Stimulated activated CD4-positive, alpha-beta T cell treated with anti-CD3 and anti-CD28 coated beads, Interleukin-12 subunit alpha, Interleukin-12 subunit beta, amount 100 ng/mL, for 48 hours (primary cell): ENCODE data around the gene CDC42SE1.

Experiments used
- DNase-seq, 3 donors: peaks; one replicate each; pipeline ENCODE4 v3.0.0-alpha.2; 2020; ENCODE audit warnings: low read depth in 2 of 3, low spot score in 1 of 3

Gene CDC42SE1

GRCh38 chr1:151054971-151055547 is 4.4 kb downstream of the CDC42SE1 start:
- no peak for DNase-seq

- DNase-seq: no peak
Measured at GRCh38 chr1:151051356-151052009, 7.9 kb downstream of the CDC42SE1 start.

GRCh38 chr1:151050051-151050688 is 9.3 kb downstream of the CDC42SE1 start:
- no peak for DNase-seq

GRCh38 chr1:151049458-151049857 is 10.0 kb downstream of the CDC42SE1 start:
- DNase-seq: no peak

- no peak for DNase-seq
Measured at GRCh38 chr1:151048645-151049032, 10.8 kb downstream of the CDC42SE1 start.

GRCh38 chr1:151047925-151048644 is 11.3 kb downstream of the CDC42SE1 start:
- no peak for DNase-seq

- DNase-seq: no peak
Measured at GRCh38 chr1:151047591-151047924, 11.9 kb downstream of the CDC42SE1 start, which contains the start of gene C1orf56. Gene C1orf56 (plus strand): TSS chr1:151047751. CDS start chr1:151047848, 97 bp downstream.

- no peak for DNase-seq
Measured at GRCh38 chr1:151043163-151043562, 16.3 kb downstream of the CDC42SE1 start.

- no peak for DNase-seq
Measured at GRCh38 chr1:151039521-151039920, 19.9 kb downstream of the CDC42SE1 start.

- no peak for DNase-seq
Measured at GRCh38 chr1:151037032-151037431, 22.4 kb downstream of the CDC42SE1 start.

- no peak for DNase-seq
Measured at GRCh38 chr1:151036356-151036755, 23.1 kb downstream of the CDC42SE1 start, which contains the start of gene BNIPL. Gene BNIPL (plus strand): TSS chr1:151036586. CDS start chr1:151036726, 140 bp downstream.

- no peak for DNase-seq
Measured at GRCh38 chr1:151035167-151035566, 24.3 kb downstream of the CDC42SE1 start.

- no peak for DNase-seq
Measured at GRCh38 chr1:151032164-151032563, 27.3 kb downstream of the CDC42SE1 start.

GRCh38 chr1:151026460-151026859 is 33.0 kb downstream of the CDC42SE1 start:
- no peak for DNase-seq

GRCh38 chr1:151024540-151025146 is 34.8 kb downstream of the CDC42SE1 start:
- DNase-seq: peak; percentile 65 to 81 (median 77)

- DNase-seq: no peak
Measured at GRCh38 chr1:151013518-151013917, 45.9 kb downstream of the CDC42SE1 start.

GRCh38 chr1:151012684-151013471 is 46.5 kb downstream of the CDC42SE1 start:
- no peak for DNase-seq

GRCh38 chr1:151011154-151011850 is 48.1 kb downstream of the CDC42SE1 start:
- no peak for DNase-seq

GRCh38 chr1:151010346-151010726 is 49.1 kb downstream of the CDC42SE1 start:
- no peak for DNase-seq
